ENCODE measurements around the gene SCYGR1. TPM values are rescaled to one million over a fixed set of nuclear protein-coding genes. Genes with fewer than 3 reads are reported as not detected.

The SCYGR1 gene
- total RNA-seq, 1 experiment from 2014 or later: not detected

DNA sequence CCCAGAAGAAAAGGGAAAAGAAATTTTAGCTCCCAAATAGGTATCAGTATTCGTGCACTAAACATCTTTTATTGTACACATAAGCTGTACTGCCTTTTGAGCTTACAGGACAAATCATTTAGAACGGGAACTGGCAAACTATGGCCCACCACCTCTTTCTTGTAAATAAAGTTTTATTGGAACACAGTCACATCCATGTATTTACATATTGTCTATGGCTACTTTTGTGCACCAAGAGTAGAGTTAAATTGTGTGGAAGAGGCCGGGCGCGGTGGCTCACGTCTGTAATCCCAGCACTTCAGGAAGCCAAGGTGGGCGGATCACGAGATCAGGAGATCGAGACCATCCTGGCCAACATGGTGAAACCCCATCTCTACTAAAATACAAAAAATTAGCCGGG, 14.4 kb downstream of the SCYGR1 start:
- TF ChIP-seq, protein P1, sequence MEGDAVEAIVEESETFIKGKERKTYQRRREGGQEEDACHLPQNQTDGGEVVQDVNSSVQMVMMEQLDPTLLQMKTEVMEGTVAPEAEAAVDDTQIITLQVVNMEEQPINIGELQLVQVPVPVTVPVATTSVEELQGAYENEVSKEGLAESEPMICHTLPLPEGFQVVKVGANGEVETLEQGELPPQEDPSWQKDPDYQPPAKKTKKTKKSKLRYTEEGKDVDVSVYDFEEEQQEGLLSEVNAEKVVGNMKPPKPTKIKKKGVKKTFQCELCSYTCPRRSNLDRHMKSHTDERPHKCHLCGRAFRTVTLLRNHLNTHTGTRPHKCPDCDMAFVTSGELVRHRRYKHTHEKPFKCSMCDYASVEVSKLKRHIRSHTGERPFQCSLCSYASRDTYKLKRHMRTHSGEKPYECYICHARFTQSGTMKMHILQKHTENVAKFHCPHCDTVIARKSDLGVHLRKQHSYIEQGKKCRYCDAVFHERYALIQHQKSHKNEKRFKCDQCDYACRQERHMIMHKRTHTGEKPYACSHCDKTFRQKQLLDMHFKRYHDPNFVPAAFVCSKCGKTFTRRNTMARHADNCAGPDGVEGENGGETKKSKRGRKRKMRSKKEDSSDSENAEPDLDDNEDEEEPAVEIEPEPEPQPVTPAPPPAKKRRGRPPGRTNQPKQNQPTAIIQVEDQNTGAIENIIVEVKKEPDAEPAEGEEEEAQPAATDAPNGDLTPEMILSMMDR (IDR thresholded peaks at IDR 0.05; ENCODE audit: unreplicated experiment): no peak
- Mint-ChIP-seq H3K27ac (ENCODE audit: unreplicated experiment) (peak overlapping the region; percentile 1), H3K36me3 (ENCODE audit: insufficient read depth, unreplicated experiment) (no peaks in the 10 kb centered on the region), H3K9me3 (ENCODE audit: low read depth, unreplicated experiment) (no peaks in the 10 kb centered on the region), H3K27me3 (ENCODE audit: unreplicated experiment) (no peaks in the 10 kb centered on the region), H3K4me3 (ENCODE audit: low read depth, unreplicated experiment) (no peak overlapping the region), H3K4me1 (ENCODE audit: low read depth, unreplicated experiment) (peaks cover 19% of the 10 kb centered on the region)
- DNase-seq: no peak
- no TSS peak for BruUV-seq (replicated peaks)
- CTCF ChIA-PET: no interaction called here
- intact Hi-C loops (cut with micrococcal nuclease; ENCODE audit: unreplicated experiment): no loop called here

DNA sequence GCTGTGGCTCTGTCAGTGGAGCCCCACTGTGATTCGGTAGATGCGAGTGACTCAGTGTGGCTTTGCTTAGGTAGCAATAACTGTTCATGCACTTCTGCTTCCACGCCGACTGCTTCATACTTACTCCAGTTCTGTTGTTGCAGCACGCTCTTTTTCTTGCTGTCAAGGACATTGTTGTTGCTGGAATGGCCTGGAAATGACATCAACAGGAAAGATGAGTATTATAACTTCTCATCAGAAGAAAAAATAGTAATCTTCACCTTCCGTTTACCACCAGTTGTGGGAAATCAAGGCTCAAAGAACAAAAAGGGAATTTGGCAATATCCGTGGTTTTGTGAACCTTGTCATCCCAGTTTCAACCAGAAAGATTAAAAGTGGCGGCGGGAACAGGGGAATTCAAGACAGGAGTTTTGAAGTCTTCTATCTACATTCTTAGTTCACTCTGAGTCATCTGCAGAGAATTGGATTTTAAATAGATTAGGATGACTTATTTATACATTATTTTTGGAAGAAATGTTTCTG, 16.9 kb downstream of the SCYGR1 start:
- DNase-seq: no peak
- no peaks in the 10 kb centered on the region for H3K4me1 Mint-ChIP-seq (ENCODE audit: low read depth, unreplicated experiment)
- CTCF ChIA-PET: no interaction called here
- H3K9me3 Mint-ChIP-seq (ENCODE audit: low read depth, unreplicated experiment): no peaks in the 10 kb centered on the region
- no peaks in the 10 kb centered on the region for H3K27me3 Mint-ChIP-seq (ENCODE audit: unreplicated experiment)
- intact Hi-C loops (cut with micrococcal nuclease; ENCODE audit: unreplicated experiment): no loop called here
- BruUV-seq (replicated peaks): no TSS peak
- no peak overlapping the region for H3K4me3 Mint-ChIP-seq (ENCODE audit: low read depth, unreplicated experiment)
- TF ChIP-seq, protein P1 (IDR thresholded peaks at IDR 0.05; ENCODE audit: unreplicated experiment): no peak
- H3K27ac Mint-ChIP-seq (ENCODE audit: unreplicated experiment): no peak overlapping the region
- H3K36me3 Mint-ChIP-seq (ENCODE audit: insufficient read depth, unreplicated experiment): no peaks in the 10 kb centered on the region

DNA sequence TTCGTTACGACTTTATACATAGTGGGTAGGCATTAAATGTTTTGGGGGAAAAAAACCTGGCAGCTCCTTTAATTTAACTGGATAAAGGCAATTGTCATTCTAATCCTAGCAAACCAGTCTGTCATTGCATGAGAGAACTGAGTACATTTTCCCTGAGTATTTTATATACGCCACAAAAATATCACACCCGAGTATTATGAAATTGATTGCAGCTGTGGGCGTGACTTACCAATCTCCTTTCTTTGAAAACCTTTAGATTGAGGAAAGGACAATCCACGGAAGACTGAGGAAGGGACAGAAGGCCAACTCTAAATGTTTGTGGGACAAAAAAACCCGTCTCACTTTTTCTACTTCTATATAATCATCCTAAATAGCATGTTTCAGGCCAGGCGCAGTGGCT, 17.7 kb downstream of the SCYGR1 start:
- DNase-seq: no peak
- H3K4me3 Mint-ChIP-seq (ENCODE audit: low read depth, unreplicated experiment): no peak overlapping the region
- H3K9me3 Mint-ChIP-seq (ENCODE audit: low read depth, unreplicated experiment): no peaks in the 10 kb centered on the region
- no peak overlapping the region for H3K27ac Mint-ChIP-seq (ENCODE audit: unreplicated experiment)
- no peaks in the 10 kb centered on the region for H3K27me3 Mint-ChIP-seq (ENCODE audit: unreplicated experiment)
- no peaks in the 10 kb centered on the region for H3K4me1 Mint-ChIP-seq (ENCODE audit: low read depth, unreplicated experiment)
- CTCF ChIA-PET: no interaction called here
- TF ChIP-seq, protein P1 (IDR thresholded peaks at IDR 0.05; ENCODE audit: unreplicated experiment): no peak
- BruUV-seq (replicated peaks): no TSS peak
- intact Hi-C loops (cut with micrococcal nuclease; ENCODE audit: unreplicated experiment): no loop called here
- no peaks in the 10 kb centered on the region for H3K36me3 Mint-ChIP-seq (ENCODE audit: insufficient read depth, unreplicated experiment)

DNA sequence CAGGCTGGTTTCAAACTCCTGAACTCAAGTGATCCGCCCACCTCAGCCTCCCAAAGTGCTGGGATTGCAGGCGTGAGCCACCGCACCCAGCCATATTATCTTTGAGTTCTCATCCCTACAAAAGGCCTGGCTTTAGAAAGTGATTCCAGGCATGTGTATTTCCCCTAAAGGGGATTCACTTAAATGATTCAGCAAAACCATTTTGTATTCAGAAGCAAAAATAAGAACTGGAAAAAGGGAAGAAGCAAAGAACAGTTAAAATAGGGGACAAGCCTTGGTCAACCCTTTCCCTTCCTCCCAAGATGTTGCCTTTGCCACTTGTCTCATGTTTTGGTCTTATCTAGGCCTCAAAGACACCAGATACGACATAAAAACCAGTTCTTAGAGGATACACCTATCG, 19.2 kb downstream of the SCYGR1 start:
- H3K36me3 Mint-ChIP-seq (ENCODE audit: insufficient read depth, unreplicated experiment): no peaks in the 10 kb centered on the region
- intact Hi-C loops (cut with micrococcal nuclease; ENCODE audit: unreplicated experiment): no loop called here
- TF ChIP-seq, protein P1 (IDR thresholded peaks at IDR 0.05; ENCODE audit: unreplicated experiment): no peak
- H3K27me3 Mint-ChIP-seq (ENCODE audit: unreplicated experiment): no peaks in the 10 kb centered on the region
- no peak for DNase-seq
- H3K4me3 Mint-ChIP-seq (ENCODE audit: low read depth, unreplicated experiment): no peak overlapping the region
- CTCF ChIA-PET: no interaction called here
- H3K27ac Mint-ChIP-seq (ENCODE audit: unreplicated experiment): no peak overlapping the region
- no peaks in the 10 kb centered on the region for H3K9me3 Mint-ChIP-seq (ENCODE audit: low read depth, unreplicated experiment)
- no peaks in the 10 kb centered on the region for H3K4me1 Mint-ChIP-seq (ENCODE audit: low read depth, unreplicated experiment)
- BruUV-seq (replicated peaks): no TSS peak

All from Calu3 (cell line).